CD14-positive monocyte (primary cell): ENCODE measurements around the gene EXD3. TPM values are rescaled to one million over a fixed set of nuclear protein-coding genes. Genes with fewer than 3 reads are reported as not detected.
"Not testable (repeated sequence)": the region's sequence is repeated elsewhere in the genome, so short reads cannot be mapped to it uniquely, and the experiment has no call there.

Experiments
- DNase-seq, 3 donors: peaks; one replicate each; pipeline ENCODE4 v3.0.0-alpha.2; 2011 to 2022
- H2AFZ ChIP-seq: 2 replicates; pipeline ENCODE4 v1.6.0; 2012; ENCODE audit warnings: mild to moderate bottlenecking, low read depth, low read length, inconsistent platforms; ENCODE audit not compliant: insufficient read depth, poor library complexity, severe bottlenecking
- H3K27ac ChIP-seq, 2 donors: 1 replicate in 1 of 2; 2 replicates in 1 of 2; pipeline ENCODE4 v1.5.1; 2012 to 2013; ENCODE audit warnings: low read length in 2 of 2, control low read depth in 1 of 2, inconsistent platforms in 1 of 2, low read depth in 1 of 2, mild to moderate bottlenecking in 1 of 2
- H3K27me3 ChIP-seq, 2 donors: one replicate each; pipeline versions ENCODE4 v1.6.0 to v1.6.1; 2011 to 2013; ENCODE audit warnings: low read length in 2 of 2; ENCODE audit not compliant: control insufficient read depth in 2 of 2, insufficient read depth in 2 of 2
- H3K36me3 ChIP-seq, 2 donors: replicated peaks in 1 of 2; 1 replicate in 1 of 2; 2 replicates in 1 of 2; pipeline versions ENCODE4 v1.5.1 to v1.6.1; 2012 to 2013; ENCODE audit warnings: low read length in 2 of 2, control low read depth in 1 of 2, inconsistent platforms in 1 of 2, mild to moderate bottlenecking in 1 of 2; ENCODE audit not compliant: insufficient read depth in 2 of 2, control insufficient read depth in 1 of 2
- H3K4me1 ChIP-seq, 2 donors: 1 replicate in 1 of 2; 2 replicates in 1 of 2; pipeline versions ENCODE4 v1.5.1 to v1.6.1; 2012 to 2013; ENCODE audit warnings: low read length in 2 of 2, control low read depth in 1 of 2, inconsistent platforms in 1 of 2, mild to moderate bottlenecking in 1 of 2, moderate library complexity in 1 of 2; ENCODE audit not compliant: insufficient read depth in 2 of 2, control insufficient read depth in 1 of 2
- H3K4me2 ChIP-seq: replicated peaks from 2 replicates; pipeline ENCODE3; 2012; ENCODE audit warnings: low read length, moderate library complexity, mild to moderate bottlenecking; ENCODE audit not compliant: poor library complexity, severe bottlenecking; ENCODE audit errors: extremely low read depth
- H3K4me3 ChIP-seq, 3 experiments: fragments of 200-600 bp in 1 of 3; sonication (generic) in 1 of 3; replicated peaks in 1 of 3; 1 replicate in 2 of 3; 2 replicates in 1 of 3; pipeline ENCODE4 v1.5.1; 2011 to 2013; ENCODE audit warnings: low read length in 3 of 3, mild to moderate bottlenecking in 3 of 3, control low read depth in 2 of 3, low read depth in 2 of 3, inconsistent platforms in 1 of 3, moderate library complexity in 1 of 3
- H3K79me2 ChIP-seq: 2 replicates; pipeline ENCODE4 v1.6.0; 2012; ENCODE audit warnings: mild to moderate bottlenecking, control low read depth, inconsistent platforms, low read length, moderate library complexity; ENCODE audit not compliant: insufficient read depth
- H3K9ac ChIP-seq: 2 replicates; pipeline ENCODE4 v1.6.0; 2017; ENCODE audit warnings: low read length, mild to moderate bottlenecking; ENCODE audit not compliant: insufficient read depth, poor library complexity, severe bottlenecking
- H3K9me3 ChIP-seq, 2 donors: replicated peaks in 1 of 2; 1 replicate in 1 of 2; 2 replicates in 1 of 2; pipeline versions ENCODE4 v1.5.1 to v1.6.1; 2012 to 2013; ENCODE audit warnings: low read length in 2 of 2, control low read depth in 1 of 2; ENCODE audit not compliant: control insufficient read depth in 1 of 2, insufficient read depth in 1 of 2
- H4K20me1 ChIP-seq: 2 replicates; pipeline ENCODE4 v1.6.0; 2012; ENCODE audit warnings: mild to moderate bottlenecking, low read length, control low read depth, moderate library complexity; ENCODE audit not compliant: insufficient read depth
- H3K27ac Mint-ChIP-seq, 7 donors: one replicate each; pipeline ENCODE4 v1.8.0; 2020; ENCODE audit warnings: mild to moderate bottlenecking in 7 of 7, mixed read lengths in 7 of 7, moderate library complexity in 6 of 7, inconsistent platforms in 2 of 7
- H3K27me3 Mint-ChIP-seq, 3 donors: one replicate each; pipeline ENCODE4 v1.8.0; 2021 to 2022; ENCODE audit warnings: low read depth in 3 of 3, mild to moderate bottlenecking in 3 of 3, mixed read lengths in 3 of 3, moderate library complexity in 3 of 3, inconsistent platforms in 1 of 3
- H3K36me3 Mint-ChIP-seq, 2 donors: one replicate each; pipeline ENCODE4 v1.8.0; 2020; ENCODE audit warnings: mixed read lengths in 2 of 2, inconsistent platforms in 1 of 2, mild to moderate bottlenecking in 1 of 2
- H3K4me1 Mint-ChIP-seq: one replicate; pipeline ENCODE4 v1.8.0; 2020; ENCODE audit warnings: mild to moderate bottlenecking, mixed read lengths
- H3K4me3 Mint-ChIP-seq, 2 donors: one replicate each; pipeline ENCODE4 v1.8.0; 2020; ENCODE audit warnings: mild to moderate bottlenecking in 2 of 2, mixed read lengths in 2 of 2, moderate library complexity in 1 of 2
- H3K9me3 Mint-ChIP-seq, 7 donors: one replicate each; pipeline ENCODE4 v1.8.0; 2020 to 2022; ENCODE audit warnings: mixed read lengths in 7 of 7, mild to moderate bottlenecking in 6 of 7, moderate library complexity in 6 of 7, inconsistent platforms in 2 of 7
- WGBS: methylation state at CpG from one replicate; pipeline ENCODE4 v1.1.5; 2013; ENCODE audit warnings: missing lambda C conversion rate; ENCODE audit not compliant: insufficient coverage; 5-methylcytosine and 5-hydroxymethylcytosine counted together
- intact Hi-C, 2 donors: fragments of 100-400 bp; cut with micrococcal nuclease; formaldehyde crosslinking; loops; one replicate each; pipeline versions ENCODE4 v1.15.0 to v1.15.1; 2023
- polyA plus RNA-seq, 3 donors: library from polyadenylated mRNA; depleted of rRNA in 1 of 3; unstranded in 2 of 3; stranded (reverse) in 1 of 3; fragments of 300-500 nt in 2 of 3; fragments of >200 nt in 1 of 3; fragmentation: Illumina TruSeq in 2 of 3; gene quantifications; 1 replicate in 2 of 3; 2 replicates in 1 of 3; pipeline ENCODE4 v1.2.3, GENCODE V29; 2012 to 2021
- TF ChIP-seq, protein P1 (sequence below): fragments of 200-600 bp; IDR thresholded peaks from one replicate; pipeline ENCODE4 v1.8.0; 2022; ENCODE audit warnings: antibody characterized with exemption, mild to moderate bottlenecking

EXD3 gene
- polyA plus RNA-seq, 3 donors, result 2.0 to 10.8 (median 3.0) TPM

DNA sequence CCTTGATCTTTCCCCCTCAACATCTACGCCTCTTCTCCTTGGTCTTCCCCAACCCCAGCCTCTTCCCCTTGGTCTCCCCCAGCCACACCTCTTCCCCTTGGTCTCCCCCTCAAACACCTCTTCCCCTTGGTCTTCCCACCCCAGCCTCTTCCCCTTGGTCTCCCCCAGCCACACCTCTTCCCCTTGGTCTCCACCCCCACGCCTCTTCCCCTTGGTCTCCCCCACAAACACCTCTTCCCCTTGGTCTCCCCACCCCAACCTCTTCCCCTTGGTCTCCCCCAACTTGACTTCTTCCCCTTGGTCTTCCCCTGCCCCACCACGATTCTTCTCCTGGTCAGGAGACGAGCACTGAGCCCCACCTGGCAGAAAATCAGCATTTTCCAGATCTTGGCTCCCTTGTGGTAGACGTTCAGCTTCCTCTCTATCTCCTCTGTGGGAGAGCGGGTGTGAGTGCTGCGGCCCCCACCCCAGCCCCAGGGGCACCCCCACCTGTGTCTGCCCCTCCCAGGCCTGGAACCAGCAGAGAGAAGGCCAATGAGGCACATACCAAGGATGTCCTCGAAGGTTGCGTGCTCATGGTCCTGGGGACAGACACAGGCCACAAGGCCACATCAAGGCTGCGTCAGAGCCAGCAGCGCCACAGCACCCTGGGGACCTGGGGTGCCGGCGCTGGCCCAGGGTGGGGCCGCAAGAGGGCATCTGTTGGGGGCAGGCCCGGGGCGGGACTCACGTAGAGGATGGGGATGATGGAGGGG is 29.2 kb upstream of the EXD3 start:
- H3K9ac ChIP-seq, result no peak overlapping the region
- peaks cover 0 to 2% (median 0%) of the 10 kb centered on the region in 3 donors for H3K27me3 Mint-ChIP-seq
- TF ChIP-seq, protein P1, sequence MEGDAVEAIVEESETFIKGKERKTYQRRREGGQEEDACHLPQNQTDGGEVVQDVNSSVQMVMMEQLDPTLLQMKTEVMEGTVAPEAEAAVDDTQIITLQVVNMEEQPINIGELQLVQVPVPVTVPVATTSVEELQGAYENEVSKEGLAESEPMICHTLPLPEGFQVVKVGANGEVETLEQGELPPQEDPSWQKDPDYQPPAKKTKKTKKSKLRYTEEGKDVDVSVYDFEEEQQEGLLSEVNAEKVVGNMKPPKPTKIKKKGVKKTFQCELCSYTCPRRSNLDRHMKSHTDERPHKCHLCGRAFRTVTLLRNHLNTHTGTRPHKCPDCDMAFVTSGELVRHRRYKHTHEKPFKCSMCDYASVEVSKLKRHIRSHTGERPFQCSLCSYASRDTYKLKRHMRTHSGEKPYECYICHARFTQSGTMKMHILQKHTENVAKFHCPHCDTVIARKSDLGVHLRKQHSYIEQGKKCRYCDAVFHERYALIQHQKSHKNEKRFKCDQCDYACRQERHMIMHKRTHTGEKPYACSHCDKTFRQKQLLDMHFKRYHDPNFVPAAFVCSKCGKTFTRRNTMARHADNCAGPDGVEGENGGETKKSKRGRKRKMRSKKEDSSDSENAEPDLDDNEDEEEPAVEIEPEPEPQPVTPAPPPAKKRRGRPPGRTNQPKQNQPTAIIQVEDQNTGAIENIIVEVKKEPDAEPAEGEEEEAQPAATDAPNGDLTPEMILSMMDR, result no peak

GRCh38 chr9:137451264-137452005 is 28.5 kb upstream of the EXD3 start:
- Histone ChIP-seq H3K4me1 (peaks cover 63 to 80% of the 10 kb centered on the region in 2 donors), H3K4me3 (peak overlapping the region in 1 of 3 experiments; percentile 17), H3K27ac (peak overlapping the region; percentile 37 to 53), H3K4me2 (peak overlapping the region; percentile 84), H3K36me3 (peaks cover 13 to 16% of the 10 kb centered on the region in 2 donors)
- H2AFZ ChIP-seq, H3K9me3 ChIP-seq, intact Hi-C loops, H3K9me3 Mint-ChIP-seq, H4K20me1 ChIP-seq, H3K27me3 Mint-ChIP-seq, H3K27me3 ChIP-seq, H3K79me2 ChIP-seq, H3K4me3 Mint-ChIP-seq, H3K9ac ChIP-seq, DNase-seq: not testable (repeated sequence)
- Mint-ChIP-seq H3K27ac (peak overlapping the region in 6 of 7 donors; percentile 56 to 86 (median 72)), H3K4me1 (peaks cover 38% of the 10 kb centered on the region), H3K36me3 (peaks cover 12 to 23% of the 10 kb centered on the region in 2 donors)
- 6% methylated on average over 13 of the region's 31 CpGs for WGBS

More for the DNA sequence above, 29.2 kb upstream of the EXD3 start:
- intact Hi-C loops, result no loop called here
- Histone ChIP-seq H3K27ac (peak overlapping the region; percentile 37 to 53), H3K4me1 (peaks cover 56 to 73% of the 10 kb centered on the region in 2 donors), H3K4me2 (peak overlapping the region; percentile 84), H3K36me3 (peaks cover 16% of the 10 kb centered on the region in 2 donors), H3K4me3 (peak overlapping the region in 1 of 3 experiments; percentile 17), H3K27me3 (no peaks in the 10 kb centered on the region), H3K79me2 (no peaks in the 10 kb centered on the region), H4K20me1 (no peaks in the 10 kb centered on the region), H3K9me3 (no peaks in the 10 kb centered on the region), H2AFZ (no peak overlapping the region)
- Mint-ChIP-seq H3K27ac (peak overlapping the region; percentile 15 to 86 (median 77)), H3K4me3 (peak overlapping the region in 1 of 2 donors; percentile 11), H3K36me3 (peaks cover 17 to 29% of the 10 kb centered on the region in 2 donors), H3K4me1 (peaks cover 31% of the 10 kb centered on the region), H3K9me3 (peaks cover 0 to 6% (median 0%) of the 10 kb centered on the region in 7 donors)
- DNase-seq, result peak in 1 of 3 donors; percentile 32
- 64% methylated on average over 14 of the region's 17 CpGs for WGBS

DNA sequence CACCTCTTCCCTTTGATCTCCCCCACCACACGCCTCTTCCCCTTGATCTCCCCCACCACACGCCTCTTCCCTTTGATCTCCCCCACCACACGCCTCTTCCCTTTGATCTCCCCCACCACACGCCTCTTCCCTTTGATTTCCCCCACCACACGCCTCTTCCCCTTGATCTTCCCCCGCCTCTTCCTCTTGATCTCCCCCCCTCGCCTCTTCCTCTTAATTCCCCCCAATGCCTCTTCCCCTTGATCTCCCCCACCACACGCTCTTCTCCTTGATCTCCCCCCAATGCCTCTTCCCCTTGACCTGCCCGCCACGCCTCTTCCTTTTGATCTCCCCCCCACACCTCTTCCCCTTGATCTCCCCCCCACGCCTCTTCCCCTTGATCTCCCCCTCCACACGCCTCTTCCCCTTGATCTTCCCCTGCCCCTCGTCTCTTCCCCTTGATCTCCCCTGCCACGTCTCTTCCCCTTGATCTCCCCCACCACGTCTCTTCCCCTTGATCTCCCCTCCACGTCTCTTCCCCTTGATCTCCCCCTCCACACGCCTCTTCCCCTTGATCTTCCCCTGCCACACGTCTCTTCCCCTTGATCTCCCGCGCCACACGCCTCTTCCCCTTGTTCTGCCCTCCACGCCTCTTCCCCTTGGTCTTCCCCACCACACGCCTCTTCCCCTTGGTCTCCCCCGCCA is 27.7 kb upstream of the EXD3 start:
- H3K4me3 Mint-ChIP-seq, H3K4me2 ChIP-seq, H3K27me3 Mint-ChIP-seq, H3K4me3 ChIP-seq, H3K9ac ChIP-seq, H3K27me3 ChIP-seq, H2AFZ ChIP-seq, H3K79me2 ChIP-seq, H3K9me3 ChIP-seq, intact Hi-C loops, H3K9me3 Mint-ChIP-seq, H4K20me1 ChIP-seq: not testable (repeated sequence)
- H3K4me1 ChIP-seq, result peaks cover 71 to 88% of the 10 kb centered on the region in 2 donors
- H3K27ac ChIP-seq, result peak overlapping the region; percentile 14 to 26
- DNase-seq, result peak; percentile 45 to 72 (median 71)
- Mint-ChIP-seq H3K27ac (peak overlapping the region in 5 of 7 donors; percentile 68 to 86 (median 80)), H3K36me3 (peaks cover 8 to 17% of the 10 kb centered on the region in 2 donors), H3K4me1 (peaks cover 46% of the 10 kb centered on the region)
- H3K36me3 ChIP-seq, result peaks cover 11 to 12% of the 10 kb centered on the region in 2 donors
- 20% methylated on average over 10 of the region's 24 CpGs for WGBS
